Measurements from ENCODE around the gene DVL1.

The DVL1 gene

DNA sequence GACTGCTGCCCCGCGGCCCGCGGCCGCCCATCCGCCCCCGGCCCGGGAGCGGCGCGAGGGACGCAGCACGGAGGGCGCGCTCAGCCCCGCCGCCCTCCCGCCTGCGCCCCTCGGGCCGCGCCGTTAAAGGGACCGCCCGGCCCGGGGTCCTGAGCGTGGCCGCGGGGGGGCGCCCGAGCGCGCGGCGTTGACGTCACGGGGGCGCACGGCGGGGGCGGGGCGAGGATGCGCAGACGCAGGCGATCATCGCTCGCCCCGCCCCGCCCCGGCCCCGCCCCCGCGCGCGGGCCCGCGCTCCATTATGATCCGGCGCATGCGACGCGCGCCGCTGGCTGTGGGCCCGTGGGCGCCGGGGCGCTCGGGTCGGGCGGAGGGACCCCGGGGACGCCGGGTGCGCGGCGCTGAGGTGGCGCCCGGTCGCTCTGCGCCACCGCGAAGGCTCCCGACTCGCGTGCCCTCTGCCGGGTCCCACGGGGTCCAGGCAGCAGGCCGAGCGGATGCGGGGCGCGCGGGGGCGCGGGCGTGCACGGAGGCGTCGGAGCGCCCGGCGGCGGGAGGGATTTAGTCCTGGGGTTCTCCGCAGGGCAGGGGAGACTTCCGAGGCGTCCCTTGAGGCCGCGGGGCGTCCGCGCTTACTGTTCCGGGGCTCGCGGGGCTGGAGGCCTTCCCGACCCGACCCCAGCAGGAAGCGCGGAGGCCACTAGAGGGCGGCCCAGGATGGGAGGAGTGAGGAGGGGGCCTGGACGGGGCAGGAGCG, at the start of gene DVL1:
TSS of gene DVL1 (minus strand) at position 163 of the 757 bp plus-strand sequence. CDS start 353 bp downstream, outside the sequence.
- peak within 1 kb of the TSS; percentile 99 for H3K27ac ChIP-seq
- peak; percentile 84 for DNase-seq
- peaks cover 36% of the 10 kb centered on the region for H3K36me3 ChIP-seq
- TF ChIP-seq, protein P1, sequence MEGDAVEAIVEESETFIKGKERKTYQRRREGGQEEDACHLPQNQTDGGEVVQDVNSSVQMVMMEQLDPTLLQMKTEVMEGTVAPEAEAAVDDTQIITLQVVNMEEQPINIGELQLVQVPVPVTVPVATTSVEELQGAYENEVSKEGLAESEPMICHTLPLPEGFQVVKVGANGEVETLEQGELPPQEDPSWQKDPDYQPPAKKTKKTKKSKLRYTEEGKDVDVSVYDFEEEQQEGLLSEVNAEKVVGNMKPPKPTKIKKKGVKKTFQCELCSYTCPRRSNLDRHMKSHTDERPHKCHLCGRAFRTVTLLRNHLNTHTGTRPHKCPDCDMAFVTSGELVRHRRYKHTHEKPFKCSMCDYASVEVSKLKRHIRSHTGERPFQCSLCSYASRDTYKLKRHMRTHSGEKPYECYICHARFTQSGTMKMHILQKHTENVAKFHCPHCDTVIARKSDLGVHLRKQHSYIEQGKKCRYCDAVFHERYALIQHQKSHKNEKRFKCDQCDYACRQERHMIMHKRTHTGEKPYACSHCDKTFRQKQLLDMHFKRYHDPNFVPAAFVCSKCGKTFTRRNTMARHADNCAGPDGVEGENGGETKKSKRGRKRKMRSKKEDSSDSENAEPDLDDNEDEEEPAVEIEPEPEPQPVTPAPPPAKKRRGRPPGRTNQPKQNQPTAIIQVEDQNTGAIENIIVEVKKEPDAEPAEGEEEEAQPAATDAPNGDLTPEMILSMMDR (IDR thresholded peaks at IDR 0.05; ENCODE audit: low read depth, low read length) = peak; percentile 54
- H3K9me3 ChIP-seq (ENCODE audit: severe bottlenecking) = no peaks in the 10 kb centered on the region
- peak within 1 kb of the TSS; percentile 67 for H3K4me3 ChIP-seq (ENCODE audit: low read depth, low read length)
- H3K27me3 ChIP-seq (ENCODE audit: insufficient read depth, low read depth, severe bottlenecking) = no peaks in the 10 kb centered on the region

DNA sequence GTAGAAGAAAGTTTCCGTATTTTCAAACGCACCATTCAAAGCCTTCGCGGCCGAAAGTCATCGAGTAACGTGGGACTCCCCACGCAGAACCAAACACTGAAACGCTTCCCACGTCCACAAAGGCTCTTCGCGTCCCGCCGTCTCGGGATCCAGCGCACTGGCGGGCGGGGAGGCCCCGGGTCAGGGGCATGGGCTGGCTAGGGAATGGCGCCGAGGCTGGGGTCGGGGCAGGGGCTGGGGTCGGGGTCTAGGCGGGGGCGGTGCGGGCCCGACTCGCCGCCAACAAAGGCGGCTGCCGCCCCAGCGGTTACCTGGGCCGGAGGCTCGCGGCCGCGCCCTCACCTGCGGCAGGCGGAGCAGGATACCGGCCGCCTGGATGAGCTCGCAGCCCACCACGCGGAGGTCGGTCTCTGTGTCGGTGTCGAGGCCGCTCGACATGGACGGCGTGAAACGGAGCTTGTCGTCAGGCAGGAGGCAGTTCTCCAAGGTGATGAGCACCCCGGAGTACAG, 49.5 kb upstream of the DVL1 start:
- TF ChIP-seq, protein P1 (IDR thresholded peaks at IDR 0.05; ENCODE audit: low read depth, low read length) = no peak
- Histone ChIP-seq H3K4me3 (ENCODE audit: low read depth, low read length) (peak overlapping the region; percentile 75), H3K9me3 (ENCODE audit: severe bottlenecking) (no peaks in the 10 kb centered on the region), H3K36me3 (peaks cover 83% of the 10 kb centered on the region), H3K27ac (peak overlapping the region; percentile 83), H3K27me3 (ENCODE audit: insufficient read depth, low read depth, severe bottlenecking) (no peaks in the 10 kb centered on the region)
- no peak for DNase-seq

DNA sequence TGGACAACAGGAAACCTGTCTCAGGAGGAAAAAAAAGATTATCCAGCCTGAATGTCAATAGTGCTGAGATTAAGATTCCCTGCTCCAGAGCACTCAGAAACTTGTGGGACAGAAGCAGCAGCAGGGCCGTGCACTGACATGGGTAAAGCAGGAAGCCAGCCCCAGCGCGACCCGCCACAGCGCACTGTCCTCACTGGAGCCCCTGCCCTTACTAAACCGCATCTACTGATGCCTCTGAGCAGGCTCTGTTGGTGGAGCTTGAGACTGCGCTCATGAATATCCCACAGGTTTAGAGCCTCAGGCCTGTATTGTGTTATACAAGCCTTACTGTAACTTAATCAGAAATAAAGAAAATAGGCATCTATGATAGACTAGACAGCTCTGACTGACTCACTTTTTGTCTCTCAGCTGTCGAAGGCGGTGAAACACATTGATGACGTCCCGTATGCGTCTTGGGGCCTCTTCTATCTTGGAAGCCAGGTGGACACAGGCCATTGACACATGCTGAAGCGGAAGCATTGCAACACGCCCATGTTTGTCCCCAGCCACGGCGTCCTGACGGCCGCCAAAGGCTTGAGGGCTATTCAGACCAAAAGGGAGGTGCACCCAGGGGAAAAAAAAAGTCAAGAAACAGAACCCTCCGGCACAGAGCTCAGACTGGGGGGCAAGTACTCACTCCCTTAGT, 48.8 kb upstream of the DVL1 start:
- DNase-seq = no peak
- TF ChIP-seq, protein P1 (IDR thresholded peaks at IDR 0.05; ENCODE audit: low read depth, low read length) = no peak
- Histone ChIP-seq H3K27me3 (ENCODE audit: insufficient read depth, low read depth, severe bottlenecking) (no peaks in the 10 kb centered on the region), H3K27ac (peak overlapping the region; percentile 83), H3K9me3 (ENCODE audit: severe bottlenecking) (no peaks in the 10 kb centered on the region), H3K4me3 (ENCODE audit: low read depth, low read length) (peak overlapping the region; percentile 75), H3K36me3 (peaks cover 84% of the 10 kb centered on the region)

DNA sequence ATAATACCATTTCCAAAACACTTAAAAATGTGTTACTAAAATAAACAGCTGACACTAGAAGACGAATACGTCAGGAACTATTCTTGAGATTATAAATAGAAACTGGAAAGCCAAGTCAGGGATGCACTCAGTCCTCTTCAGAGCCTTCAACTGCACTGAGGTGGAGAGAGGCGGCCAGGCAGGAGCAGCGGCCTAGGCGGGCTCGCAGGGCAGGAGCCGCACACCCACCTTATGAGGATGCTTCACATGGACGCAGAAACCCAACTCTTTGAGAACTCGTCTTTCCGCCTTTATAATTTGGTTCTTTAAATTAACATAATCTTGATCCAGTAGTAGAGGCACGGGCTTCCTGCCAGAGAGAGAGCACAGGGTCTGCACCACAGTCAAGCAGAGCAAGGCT, 45.9 kb upstream of the DVL1 start:
- TF ChIP-seq, protein P1 (IDR thresholded peaks at IDR 0.05; ENCODE audit: low read depth, low read length) = no peak
- Histone ChIP-seq H3K36me3 (peaks cover 86% of the 10 kb centered on the region), H3K9me3 (ENCODE audit: severe bottlenecking) (no peaks in the 10 kb centered on the region), H3K4me3 (ENCODE audit: low read depth, low read length) (no peak overlapping the region), H3K27me3 (ENCODE audit: insufficient read depth, low read depth, severe bottlenecking) (no peaks in the 10 kb centered on the region), H3K27ac (no peak overlapping the region)
- no peak for DNase-seq

DNA sequence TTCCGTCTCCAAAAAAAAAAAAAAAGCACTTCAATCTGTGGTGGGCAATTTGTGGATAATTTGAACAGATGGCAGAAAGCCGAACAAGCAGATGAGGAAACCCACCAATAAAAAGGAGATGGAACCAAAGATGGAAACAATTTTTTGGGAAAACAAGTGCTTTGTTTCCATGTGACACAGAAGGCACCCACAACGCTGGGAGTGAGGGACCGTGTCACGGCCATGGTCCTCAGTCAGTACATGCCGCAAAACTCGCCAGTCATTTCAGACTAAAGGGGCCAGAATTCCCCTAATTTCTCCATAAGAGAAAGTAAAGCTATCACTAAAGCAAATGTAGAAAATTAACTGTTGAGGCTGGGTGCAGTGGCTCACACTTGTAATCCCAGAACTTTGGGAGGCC, 44.9 kb upstream of the DVL1 start:
- H3K36me3 ChIP-seq = peaks cover 89% of the 10 kb centered on the region
- H3K9me3 ChIP-seq (ENCODE audit: severe bottlenecking) = no peaks in the 10 kb centered on the region
- TF ChIP-seq, protein P1 (IDR thresholded peaks at IDR 0.05; ENCODE audit: low read depth, low read length) = no peak
- no peaks in the 10 kb centered on the region for H3K27me3 ChIP-seq (ENCODE audit: insufficient read depth, low read depth, severe bottlenecking)
- DNase-seq = no peak
- H3K4me3 ChIP-seq (ENCODE audit: low read depth, low read length) = no peak overlapping the region
- H3K27ac ChIP-seq = no peak overlapping the region
